HEK293 (cell line): Measurements from ENCODE around the gene MITF.

Source experiments
- BCL11B ChIP-seq: fragments of 450-650 bp; formaldehyde crosslinking; IDR thresholded peaks from 2 replicates; pipeline ENCODE4 v1.5.1; 2016; ENCODE audit warnings: low read depth, missing biosample characterization, missing genetic modification characterization
- CTCF ChIP-seq: fragments of 450-650 bp; formaldehyde crosslinking; IDR thresholded peaks from 2 replicates; pipeline ENCODE4 v1.5.1; 2016; ENCODE audit warnings: missing biosample characterization, missing genetic modification characterization
- REST ChIP-seq: fragments of 450-650 bp; formaldehyde crosslinking; IDR thresholded peaks from 2 replicates; pipeline ENCODE4 v1.5.1; 2016; ENCODE audit warnings: missing biosample characterization, missing genetic modification characterization
- SP2 ChIP-seq: fragments of 450-650 bp; formaldehyde crosslinking; IDR thresholded peaks from 2 replicates; pipeline ENCODE4 v1.5.1; 2016; ENCODE audit warnings: missing biosample characterization, missing genetic modification characterization
- YY2 ChIP-seq: fragments of 450-650 bp; formaldehyde crosslinking; IDR thresholded peaks from 2 replicates; pipeline ENCODE4 v1.5.1; 2016; ENCODE audit warnings: missing biosample characterization, missing genetic modification characterization
- ZNF133 ChIP-seq: fragments of 450-650 bp; formaldehyde crosslinking; IDR thresholded peaks from 2 replicates; pipeline ENCODE4 v1.5.1; 2016; ENCODE audit warnings: missing biosample characterization, missing genetic modification characterization
- ZNF311 ChIP-seq: fragments of 450-650 bp; formaldehyde crosslinking; IDR thresholded peaks from 2 replicates; pipeline ENCODE4 v1.5.1; 2017; ENCODE audit warnings: missing biosample characterization, missing genetic modification characterization, borderline replicate concordance
- ZNF37A ChIP-seq: fragments of 450-650 bp; IDR thresholded peaks from 2 replicates; pipeline ENCODE4 v1.5.1; 2018; ENCODE audit warnings: missing biosample characterization, missing genetic modification characterization
- ZNF416 ChIP-seq: fragments of 450-650 bp; formaldehyde crosslinking; IDR thresholded peaks from 2 replicates; pipeline ENCODE4 v1.5.1; 2016; ENCODE audit warnings: missing biosample characterization, missing genetic modification characterization
- ZNF623 ChIP-seq: fragments of 450-650 bp; formaldehyde crosslinking; IDR thresholded peaks from 2 replicates; pipeline ENCODE4 v1.5.1; 2016; ENCODE audit warnings: missing biosample characterization, missing genetic modification characterization
- ZNF660 ChIP-seq: fragments of 450-650 bp; IDR thresholded peaks from 2 replicates; pipeline ENCODE4 v1.5.1; 2018; ENCODE audit warnings: missing biosample characterization, mild to moderate bottlenecking, missing genetic modification characterization
- ZNF692 ChIP-seq: fragments of 450-650 bp; formaldehyde crosslinking; IDR thresholded peaks from 2 replicates; pipeline ENCODE4 v1.5.1; 2016; ENCODE audit warnings: missing biosample characterization, missing genetic modification characterization

GRCh38 chr3:69696367-69696766 lies 42.9 kb upstream of the MITF start:
- TF ChIP-seq CTCF: no peak
- no peak for TF ChIP-seq ZNF623 (tag by site-specific recombination)
- TF ChIP-seq ZNF37A: no peak
- TF ChIP-seq SP2 (tag by site-specific recombination): no peak
- no peak for TF ChIP-seq BCL11B (tag by site-specific recombination)
- no peak for TF ChIP-seq ZNF133 (tag by site-specific recombination)
- TF ChIP-seq REST (tag by site-specific recombination): no peak
- no peak for TF ChIP-seq YY2 (tag by site-specific recombination)
- no peak for TF ChIP-seq ZNF416 (tag by site-specific recombination)
- TF ChIP-seq ZNF311: no peak
- TF ChIP-seq ZNF660: no peak
- no peak for TF ChIP-seq ZNF692 (tag by site-specific recombination)
